Measurements from ENCODE around the gene POU5F1. TPM values are rescaled to one million over a fixed set of nuclear protein-coding genes. Genes with fewer than 3 reads are reported as not detected.
"Not testable (repeated sequence)": the region's sequence is repeated elsewhere in the genome, so short reads cannot be mapped to it uniquely, and the experiment has no call there.

The POU5F1 gene
- total and polyA plus RNA-seq, 9 of the 15 experiments (the other 6 are each of a cell fraction or from before 2014, with no cell fraction given) = 0.06 to 2.0 (median 0.10) TPM; not detected in 6

- H3K9me1 ChIP-seq (ENCODE audit: control insufficient read depth, insufficient read depth, low read length); DNase-seq (ENCODE audit: extremely low read depth in 1 of 4, low spot score in 3 of 4); H3K27me3 ChIP-seq (ENCODE audit: control insufficient read depth in 2 of 2, insufficient read depth in 2 of 2, low read length in 2 of 2); H3K4me2 ChIP-seq (ENCODE audit: insufficient read depth, low read length); H4K20me1 ChIP-seq (replicated peaks; ENCODE audit: control insufficient read depth, insufficient read depth, low read length); FAIRE-seq; H2AFZ ChIP-seq (ENCODE audit: low read depth, low read length); in situ Hi-C loops (cut with MboI); H3K27ac ChIP-seq (ENCODE audit: extremely low read depth, low read depth, low read length); H3K4me1 ChIP-seq (replicated peaks in 1 of 2; ENCODE audit: control insufficient read depth in 2 of 2, insufficient read depth in 2 of 2, low read length in 2 of 2); intact Hi-C loops (cut with micrococcal nuclease); H3K9me3 ChIP-seq (replicated peaks; ENCODE audit: control insufficient read depth, insufficient read depth, low read depth, low read length); H3K9ac ChIP-seq (ENCODE audit: insufficient read depth in 1 of 2, low read depth in 2 of 2, low read length in 2 of 2); H3K36me3 ChIP-seq (ENCODE audit: control insufficient read depth, insufficient read depth, low read length); BruUV-seq (replicated peaks); CTCF ChIA-PET (ENCODE audit: low intra/inter-chr PET ratio); H3K4me3 ChIP-seq; H3K79me2 ChIP-seq (ENCODE audit: control insufficient read depth, insufficient read depth, low read length); ATAC-seq: not testable (repeated sequence)
- WGBS (ENCODE audit: insufficient coverage, low coverage, missing lambda C conversion rate) = 45% methylated on average over 2 of the region's 2 CpGs
- POLR2A ChIA-PET = interaction anchor here (0.6 to 1.4 kb wide), 2 partner anchors 11 to 24 kb away, joined by 3 to 5 read pairs; partner anchors contain the start of gene TCF19
These were observed 12.8 kb upstream of the POU5F1 start for GRCh38 chr6:31183287-31183686.

- DNase-seq (ENCODE audit: extremely low read depth in 1 of 4, low spot score in 3 of 4) = peak in 2 of 4 experiments; percentile 41 to 65
- ChIA-PET CTCF (ENCODE audit: low intra/inter-chr PET ratio) (no interaction called here), POLR2A (interaction anchor here (1.1 kb wide), 1 partner anchor 16 kb away, joined by 7 read pairs; no protein-coding TSS in a partner anchor)
- no peaks in the 10 kb centered on the region for H3K27me3 ChIP-seq (ENCODE audit: control insufficient read depth in 2 of 2, insufficient read depth in 2 of 2, low read length in 2 of 2)
- TF ChIP-seq HMG20A (CRISPR knock-in tag; conservative IDR thresholded peaks at IDR 0.05) (no peak), ZC3H8 (IDR thresholded peaks at IDR 0.05) (no peak), FOS (IDR thresholded peaks at IDR 0.05; ENCODE audit: extremely low read depth, insufficient read length) (no peak), SP2 (IDR thresholded peaks at IDR 0.05; ENCODE audit: extremely low read depth, low read depth, low read length, poor library complexity, severe bottlenecking) (peak; percentile 32), NFYB (IDR thresholded peaks at IDR 0.05; ENCODE audit: extremely low read depth, insufficient read length) (peak; percentile 63), TFAP4 (CRISPR knock-in tag; IDR thresholded peaks at IDR 0.05; ENCODE audit: borderline replicate concordance) (peak; percentile 55; the same call in 1 of the 2 replicates)
- no peaks in the 10 kb centered on the region for H3K79me2 ChIP-seq (ENCODE audit: control insufficient read depth, insufficient read depth, low read length)
- no peaks in the 10 kb centered on the region for H3K9me3 ChIP-seq (replicated peaks; ENCODE audit: control insufficient read depth, insufficient read depth, low read depth, low read length)
- H3K27ac ChIP-seq (ENCODE audit: extremely low read depth, low read depth, low read length) = no peak overlapping the region
- no peak overlapping the region for H2AFZ ChIP-seq (ENCODE audit: low read depth, low read length)
- FAIRE-seq = no peak
- WGBS (ENCODE audit: insufficient coverage, low coverage, missing lambda C conversion rate) = 80% methylated on average over 24 of the region's 26 CpGs
- no peaks in the 10 kb centered on the region for H4K20me1 ChIP-seq (replicated peaks; ENCODE audit: control insufficient read depth, insufficient read depth, low read length)
- no TSS peak for BruUV-seq (replicated peaks)
- H3K9me1 ChIP-seq (ENCODE audit: control insufficient read depth, insufficient read depth, low read length) = no peaks in the 10 kb centered on the region
- in situ Hi-C loops (cut with MboI) (no loop called here), intact Hi-C loops (cut with micrococcal nuclease) (no loop called here)
- H3K4me1 ChIP-seq (replicated peaks in 1 of 2; ENCODE audit: control insufficient read depth in 2 of 2, insufficient read depth in 2 of 2, low read length in 2 of 2) = peaks cover 11 to 16% of the 10 kb centered on the region in 2 experiments
- H3K9ac ChIP-seq (ENCODE audit: insufficient read depth in 1 of 2, low read depth in 2 of 2, low read length in 2 of 2) = no peak overlapping the region
- no peak overlapping the region for H3K4me3 ChIP-seq
- no peak overlapping the region for H3K4me2 ChIP-seq (ENCODE audit: insufficient read depth, low read length)
- ATAC-seq = peak; percentile 72
- no peaks in the 10 kb centered on the region for H3K36me3 ChIP-seq (ENCODE audit: control insufficient read depth, insufficient read depth, low read length)
These were observed 10.0 kb upstream of the POU5F1 start for GRCh38 chr6:31180500-31180899.
